Measurements from ENCODE around the gene FKBP2. TPM values are rescaled to one million over a fixed set of nuclear protein-coding genes. Genes with fewer than 3 reads are reported as not detected.

Gene FKBP2
- polyA plus RNA-seq, 1 experiment: 76.2 TPM

DNA sequence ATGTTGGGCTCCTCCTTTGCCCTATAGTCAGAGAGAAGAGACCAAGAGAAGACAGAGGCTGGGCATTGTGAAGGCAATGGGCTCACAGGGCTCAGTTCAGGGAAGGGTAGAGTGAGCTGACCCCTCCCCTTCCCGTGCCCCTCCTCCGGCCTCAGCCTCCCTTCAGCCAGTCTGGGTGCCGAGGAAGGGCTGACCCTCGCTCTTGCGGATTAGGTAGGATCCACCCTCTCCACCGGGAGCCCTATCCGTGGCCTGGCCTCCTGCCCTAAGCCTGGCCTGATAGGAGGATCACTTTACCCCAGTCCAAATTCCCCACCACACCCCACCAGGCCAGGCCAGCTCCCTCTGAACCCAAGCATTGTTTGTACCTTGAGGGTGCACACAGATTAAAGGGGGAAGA is 7.7 kb downstream of the FKBP2 start:
- DNase-seq (ENCODE audit: low read depth): no peak
- POLR2A ChIA-PET: no interaction called here
- Histone ChIP-seq H3K4me3 (ENCODE audit: low read depth, low read length) (no peak overlapping the region), H3K36me3 (ENCODE audit: control insufficient read depth, insufficient read depth, low read length) (peaks cover 5% of the 10 kb centered on the region), H3K27me3 (ENCODE audit: control insufficient read depth, insufficient read depth, low read length) (no peaks in the 10 kb centered on the region)
- CTCF ChIA-PET: interaction anchor here (1.2 to 8.2 kb wide), 3 partner anchors 9 to 54 kb away, joined by 3 to 92 read pairs (median 5); partner anchors contain the start of genes CATSPERZ and ESRRA
- no peak for TF ChIP-seq CTCF (IDR thresholded peaks at IDR 0.05; ENCODE audit: insufficient read depth, low read depth, low read length)

- ChIA-PET CTCF (interaction anchor here (1.2 to 8.2 kb wide), 4 partner anchors 9 to 54 kb away, joined by 3 to 92 read pairs (median 23); partner anchors contain the start of genes CATSPERZ and ESRRA), POLR2A (no interaction called here)
- H3K27me3 ChIP-seq (ENCODE audit: control insufficient read depth, insufficient read depth, low read length): no peaks in the 10 kb centered on the region
- TF ChIP-seq CTCF (IDR thresholded peaks at IDR 0.05; ENCODE audit: insufficient read depth, low read depth, low read length): no peak
- no peak overlapping the region for H3K4me3 ChIP-seq (ENCODE audit: low read depth, low read length)
- DNase-seq (ENCODE audit: low read depth): no peak
- peaks cover 2% of the 10 kb centered on the region for H3K36me3 ChIP-seq (ENCODE audit: control insufficient read depth, insufficient read depth, low read length)
These were observed 8.1 kb downstream of the FKBP2 start for GRCh38 chr11:64249038-64249437.

DNA sequence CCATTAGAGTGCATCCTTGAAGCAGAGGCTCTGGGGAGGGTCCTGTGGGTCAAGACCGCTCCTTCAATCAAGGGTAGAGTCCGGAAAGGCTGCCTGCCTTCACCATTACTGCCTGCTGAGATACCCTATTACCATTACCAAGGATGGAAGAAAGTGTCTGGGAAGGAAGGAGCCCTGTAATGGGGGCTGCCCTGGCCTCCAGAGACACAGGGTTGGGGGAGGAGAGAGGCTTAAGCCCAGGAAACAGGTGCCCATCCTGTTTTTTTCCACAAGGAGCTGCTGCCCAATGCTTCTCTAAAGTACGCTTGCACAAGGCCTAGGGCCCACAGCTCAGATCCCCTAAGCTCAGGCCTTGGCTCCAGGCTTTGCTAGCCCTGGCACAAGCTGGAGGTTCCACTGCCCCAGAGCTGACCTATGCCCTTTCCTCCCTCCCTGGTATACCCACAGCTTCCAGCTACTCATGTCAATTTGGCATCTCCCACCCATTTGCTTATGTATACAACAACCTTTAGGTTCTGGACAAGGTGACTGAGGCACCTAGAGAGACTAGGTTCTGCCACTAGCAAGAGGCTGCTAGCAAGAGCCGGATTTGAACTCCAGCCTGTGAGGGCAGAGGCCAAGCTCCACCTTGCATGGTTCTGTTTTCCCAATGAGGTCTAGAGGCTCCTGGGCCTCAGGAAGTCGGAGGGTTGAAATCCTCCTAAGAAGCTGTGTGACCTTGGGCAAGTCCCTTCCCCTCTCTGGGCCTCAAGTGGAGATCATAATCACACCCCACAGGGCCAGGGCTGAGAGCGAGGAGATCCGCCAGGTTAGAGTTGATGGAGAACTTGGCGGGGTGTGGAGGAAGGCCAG is 8.9 kb downstream of the FKBP2 start:
- H3K36me3 ChIP-seq (ENCODE audit: control insufficient read depth, insufficient read depth, low read length): no peaks in the 10 kb centered on the region; the same call in 1 of the 2 replicates
- POLR2A ChIA-PET: no interaction called here
- CTCF ChIA-PET: interaction anchor here (1.2 to 8.2 kb wide), 13 partner anchors 8 to 102 kb away, joined by 3 to 92 read pairs (median 15); partner anchors contain the start of genes CATSPERZ, ESRRA, FERMT3 and PRDX5
- H3K4me3 ChIP-seq (ENCODE audit: low read depth, low read length): no peak overlapping the region
- no peaks in the 10 kb centered on the region for H3K27me3 ChIP-seq (ENCODE audit: control insufficient read depth, insufficient read depth, low read length)
- DNase-seq (ENCODE audit: low read depth): no peak
- no peak for TF ChIP-seq CTCF (IDR thresholded peaks at IDR 0.05; ENCODE audit: insufficient read depth, low read depth, low read length)

GRCh38 chr11:64250415-64251015 is 9.6 kb downstream of the FKBP2 start:
- peak overlapping the region; percentile 79 for H3K4me3 ChIP-seq (ENCODE audit: low read depth, low read length)
- no peaks in the 10 kb centered on the region for H3K27me3 ChIP-seq (ENCODE audit: control insufficient read depth, insufficient read depth, low read length)
- ChIA-PET POLR2A (no interaction called here), CTCF (interaction anchor here (0.6 to 8.2 kb wide), 20 partner anchors 8 to 107 kb away, joined by 3 to 92 read pairs (median 6); partner anchors contain the start of genes CATSPERZ, ESRRA, FERMT3 and FKBP2)
- H3K36me3 ChIP-seq (ENCODE audit: control insufficient read depth, insufficient read depth, low read length): peaks cover 5% of the 10 kb centered on the region
- no peak for DNase-seq (ENCODE audit: low read depth)
- no peak for TF ChIP-seq CTCF (IDR thresholded peaks at IDR 0.05; ENCODE audit: insufficient read depth, low read depth, low read length)

Data from BJ (cell line).